Left colon (tissue), 2 donors: ENCODE measurements around the gene RIOX2. TPM values are rescaled to one million over a fixed set of nuclear protein-coding genes. Genes with fewer than 3 reads are reported as not detected.

Source experiments
- ATAC-seq: fragments of 200-7000 bp; cut with Tn5 transposase; one replicate; pipeline ENCODE4 v1.9.1; 2020; ENCODE audit warnings: mild to moderate bottlenecking, moderate library complexity
- DNase-seq, 2 donors: peaks; one replicate each; pipeline ENCODE4 v3.0.0-alpha.2; 2020
- intact Hi-C, 2 donors: fragments of 100-400 bp; cut with DNase I in 1 of 2; cut with micrococcal nuclease in 1 of 2; formaldehyde crosslinking; loops; one replicate each; pipeline versions ENCODE4 v1.11.2 to v1.14.0; 2022; cut with DNase I, micrococcal nuclease
- total RNA-seq, 2 donors: library from RNA; stranded (reverse); fragmentation: NEBNext Ultra II Directional; extraction: Animal tissue kit (Norgen Biotek cat#: 25700); gene quantifications; one replicate each; pipeline ENCODE4 v1.2.1, GENCODE V29; 2021
- donor health status: DM: no; HTN: no; CAD: no.
- donor health status: DM: yes; HTN: yes; CAD: no.

RIOX2 gene
- total RNA-seq, 2 donors from 2014 or later, result 18.7 to 20.2 TPM

GRCh38 chr3:97992547-97993173 lies 20.4 kb upstream of the RIOX2 start:
- ATAC-seq (no peak), DNase-seq (no peak)
- intact Hi-C loops, result no loop called here

GRCh38 chr3:97991293-97991682 lies 19.1 kb upstream of the RIOX2 start:
- ATAC-seq (no peak), DNase-seq (no peak)

GRCh38 chr3:97990624-97991292 lies 18.5 kb upstream of the RIOX2 start:
- ATAC-seq (no peak), DNase-seq (no peak)
- intact Hi-C loops, result no loop called here

More at GRCh38 chr3:97991293-97991682, 19.1 kb upstream of the RIOX2 start:
- intact Hi-C loops, result no loop called here

- intact Hi-C loops, result no loop called here
- ATAC-seq, result no peak
These were observed 16.7 kb upstream of the RIOX2 start for GRCh38 chr3:97988784-97989568.

GRCh38 chr3:97987306-97987705 lies 15.1 kb upstream of the RIOX2 start:
- DNase-seq (no peak), ATAC-seq (no peak)
- intact Hi-C loops, result no loop called here

More at GRCh38 chr3:97988784-97989568, 16.7 kb upstream of the RIOX2 start:
- no peak for DNase-seq

- intact Hi-C loops, result no loop called here
These were observed 11.8 kb upstream of the RIOX2 start for GRCh38 chr3:97983933-97984491.

GRCh38 chr3:97981886-97982285 lies 9.7 kb upstream of the RIOX2 start:
- DNase-seq (no peak), ATAC-seq (no peak)
- intact Hi-C loops, result no loop called here

More at GRCh38 chr3:97983933-97984491, 11.8 kb upstream of the RIOX2 start:
- no peak for ATAC-seq
- DNase-seq, result no peak

GRCh38 chr3:97979610-97980009 lies 7.4 kb upstream of the RIOX2 start:
- DNase-seq (no peak), ATAC-seq (no peak)
- intact Hi-C loops, result no loop called here

GRCh38 chr3:97975466-97975865 lies 3.2 kb upstream of the RIOX2 start:
- DNase-seq (no peak), ATAC-seq (no peak)
- intact Hi-C loops, result no loop called here

GRCh38 chr3:97974996-97975395 lies 2.8 kb upstream of the RIOX2 start:
- intact Hi-C loops, result no loop called here
- DNase-seq, result no peak
- no peak for ATAC-seq

- DNase-seq (no peak), ATAC-seq (no peak)
- intact Hi-C loops, result no loop called here
These were observed 745 bp upstream of the RIOX2 start for GRCh38 chr3:97972976-97973375.

- ATAC-seq (no peak), DNase-seq (no peak)
- intact Hi-C loops, result no loop called here
These were observed 1.1 kb downstream of the RIOX2 start for GRCh38 chr3:97970956-97971620.

- intact Hi-C loops, result no loop called here
- DNase-seq (no peak), ATAC-seq (no peak)
These were observed 2.1 kb downstream of the RIOX2 start for GRCh38 chr3:97970156-97970555.

GRCh38 chr3:97969541-97969940 lies 2.7 kb downstream of the RIOX2 start:
- no peak for ATAC-seq
- DNase-seq, result no peak
- intact Hi-C loops, result no loop called here

- ATAC-seq (no peak), DNase-seq (no peak)
- intact Hi-C loops, result no loop called here
These were observed 3.9 kb downstream of the RIOX2 start for GRCh38 chr3:97968376-97968775.

GRCh38 chr3:97967966-97968365 lies 4.3 kb downstream of the RIOX2 start:
- ATAC-seq (no peak), DNase-seq (no peak)
- intact Hi-C loops, result no loop called here

GRCh38 chr3:97960993-97961766 lies 11.1 kb downstream of the RIOX2 start:
- no peak for ATAC-seq
- intact Hi-C loops, result no loop called here
- no peak for DNase-seq

GRCh38 chr3:97960551-97960950 lies 11.7 kb downstream of the RIOX2 start:
- no peak for ATAC-seq
- intact Hi-C loops, result no loop called here
- no peak for DNase-seq
